ENCODE data around the gene LARP4B. TPM values are rescaled to one million over a fixed set of nuclear protein-coding genes. Genes with fewer than 3 reads are reported as not detected.
"Not testable (repeated sequence)": the region's sequence is repeated elsewhere in the genome, so short reads cannot be mapped to it uniquely, and the experiment has no call there.

LARP4B gene
- total RNA-seq, 4 donors from 2014 or later, result 50.2 to 77.5 (median 57.0) TPM

DNA sequence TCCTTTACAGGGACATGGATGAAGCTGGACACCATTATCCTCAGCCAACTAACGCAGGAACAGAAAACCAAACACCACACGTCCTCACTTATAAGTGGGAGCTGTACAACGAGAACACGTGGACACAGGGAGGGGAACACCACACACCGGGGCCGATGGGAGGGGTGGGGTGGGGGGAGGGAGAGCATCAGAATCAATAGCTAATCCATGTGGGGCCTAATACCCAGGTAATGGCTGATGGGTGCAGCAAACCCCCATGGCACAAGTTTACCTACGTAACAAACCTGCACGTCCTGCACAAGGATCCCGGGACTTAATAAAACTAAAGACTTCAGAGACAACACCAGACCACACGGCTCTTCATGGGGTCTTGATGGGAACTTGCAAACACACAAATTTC, 159.9 kb downstream of the LARP4B start:
- TF ChIP-seq CTCF (IDR thresholded peaks at IDR 0.05), result no peak
- no peak for TF ChIP-seq POLR2A (IDR thresholded peaks at IDR 0.05)
- no peak overlapping the region for H3K4me3 ChIP-seq (ENCODE audit: low read depth, poor library complexity, severe bottlenecking)
- 79 to 80% methylated on average over 10 of the region's 10 CpGs for WGBS, 2 donors
- intact Hi-C loops (cut with DNase I; ENCODE audit: low total_unique reads), result no loop called here
- peak in 1 of 2 donors; percentile 71 for DNase-seq (ENCODE audit: low spot score in 2 of 2)

DNA sequence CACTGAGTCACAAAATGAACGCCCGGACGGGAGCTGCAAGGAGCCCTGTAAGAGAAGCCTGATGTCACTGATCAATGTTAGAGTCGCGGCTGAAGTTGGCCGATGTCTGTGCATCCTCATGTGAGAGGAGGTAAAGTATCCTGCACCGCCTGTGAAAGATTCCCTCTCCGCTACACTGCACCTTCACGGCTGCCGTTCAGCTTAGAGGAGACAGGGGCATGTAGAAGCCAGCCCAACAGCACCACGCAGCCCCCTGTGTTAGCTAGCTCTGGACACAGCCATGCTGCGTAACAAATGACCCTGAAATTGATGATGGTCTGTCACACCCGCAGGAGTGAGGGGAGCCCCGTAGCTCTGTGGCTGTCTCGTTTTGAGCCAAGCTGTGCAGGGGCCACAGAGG, 160.5 kb downstream of the LARP4B start:
- intact Hi-C loops (cut with DNase I; ENCODE audit: low total_unique reads), result no loop called here
- peak in 1 of 2 donors; percentile 58 for DNase-seq (ENCODE audit: low spot score in 2 of 2)

GRCh38 chr10:770048-770712, 161.3 kb downstream of the LARP4B start:
- DNase-seq (ENCODE audit: low spot score in 2 of 2), result peak in 1 of 2 donors; percentile 76
- 90 to 96% methylated on average over 13 of the region's 13 CpGs for WGBS, 2 donors
- intact Hi-C loops (cut with DNase I; ENCODE audit: low total_unique reads); H3K4me3 ChIP-seq (ENCODE audit: low read depth, poor library complexity, severe bottlenecking): not testable (repeated sequence)

More for the DNA sequence above, 160.5 kb downstream of the LARP4B start:
- 91 to 93% methylated on average over 15 of the region's 15 CpGs for WGBS, 2 donors
- H3K4me3 ChIP-seq (ENCODE audit: low read depth, poor library complexity, severe bottlenecking), result no peak overlapping the region
- TF ChIP-seq CTCF (IDR thresholded peaks at IDR 0.05) (no peak), POLR2A (IDR thresholded peaks at IDR 0.05) (no peak)

- intact Hi-C loops (cut with DNase I; ENCODE audit: low total_unique reads), result no loop called here
Measured at GRCh38 chr10:767794-768193, 163.7 kb downstream of the LARP4B start.

DNA sequence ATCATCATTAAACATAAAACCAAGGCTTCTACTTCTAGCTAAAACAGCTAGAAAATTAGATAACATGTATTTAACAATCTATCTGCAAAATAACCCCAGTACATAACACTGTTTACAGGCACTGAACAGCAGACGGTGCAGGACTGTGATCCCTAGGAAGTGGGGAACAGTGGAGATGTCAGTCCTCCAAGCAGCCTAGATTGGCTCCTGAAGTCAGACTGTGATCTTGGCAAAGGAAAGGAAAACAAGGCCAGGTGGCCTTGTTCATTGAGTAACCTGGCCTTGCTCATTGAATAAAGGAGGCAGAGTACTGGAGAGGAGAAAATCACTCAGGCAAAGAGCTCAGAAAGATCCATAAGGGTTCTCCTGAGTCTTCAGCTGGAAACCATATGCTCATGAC, 164.3 kb downstream of the LARP4B start:
- DNase-seq (ENCODE audit: low spot score in 2 of 2), result no peak
- H3K4me3 ChIP-seq (ENCODE audit: low read depth, poor library complexity, severe bottlenecking), result no peak overlapping the region
- no peak for TF ChIP-seq POLR2A (IDR thresholded peaks at IDR 0.05)
- TF ChIP-seq CTCF (IDR thresholded peaks at IDR 0.05), result no peak
- intact Hi-C loops (cut with DNase I; ENCODE audit: low total_unique reads), result no loop called here
- 80 to 85% methylated on average over 1 of the region's 1 CpG for WGBS, 2 donors

More at GRCh38 chr10:767794-768193, 163.7 kb downstream of the LARP4B start:
- DNase-seq (ENCODE audit: low spot score in 2 of 2), result no peak
- TF ChIP-seq POLR2A (IDR thresholded peaks at IDR 0.05) (no peak), CTCF (IDR thresholded peaks at IDR 0.05) (no peak)
- no peak overlapping the region for H3K4me3 ChIP-seq (ENCODE audit: low read depth, poor library complexity, severe bottlenecking)
- 89 to 95% methylated on average over 2 of the region's 2 CpGs for WGBS, 2 donors

DNA sequence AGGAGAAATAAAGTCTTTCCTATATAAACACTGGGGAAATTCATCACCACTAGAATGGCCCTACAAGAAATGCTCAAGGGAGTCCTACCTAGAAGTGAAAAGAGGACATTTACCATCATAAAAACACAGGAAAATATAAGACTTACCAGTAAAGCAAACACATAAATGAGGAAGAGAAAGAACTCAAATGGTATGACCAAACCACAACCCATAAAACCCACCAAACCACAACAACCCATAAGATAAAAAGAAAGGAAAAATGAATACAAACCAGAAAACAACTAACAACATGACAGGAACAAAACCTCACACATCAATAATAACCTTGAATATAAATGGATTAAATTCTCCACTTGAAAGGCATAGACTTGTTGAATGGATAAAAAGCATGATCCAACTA, 170.1 kb downstream of the LARP4B start:
- no peak overlapping the region for H3K4me3 ChIP-seq (ENCODE audit: low read depth, poor library complexity, severe bottlenecking)
- TF ChIP-seq POLR2A (IDR thresholded peaks at IDR 0.05) (no peak), CTCF (IDR thresholded peaks at IDR 0.05) (no peak)
- no peak for DNase-seq (ENCODE audit: low spot score in 2 of 2)
- intact Hi-C loops (cut with DNase I; ENCODE audit: low total_unique reads), result no loop called here
